PFSK-1 (cell line): ENCODE data around the gene IDH3B.

Experiments used
- FOXP2 ChIP-seq: optimal IDR thresholded peaks from 2 replicates; pipeline ENCODE3; 2011; ENCODE audit warnings: borderline replicate concordance, control low read depth, inconsistent platforms; ENCODE audit not compliant: insufficient read depth; ENCODE audit errors: extremely low read length, extremely low read depth
- POLR2AphosphoS5 ChIP-seq: IDR thresholded peaks from 2 replicates; pipeline ENCODE4 v1.6.1; 2012; ENCODE audit warnings: low read depth, mild to moderate bottlenecking, control low read depth, low read length, moderate library complexity
- TAF1 ChIP-seq: IDR thresholded peaks from 2 replicates; pipeline ENCODE4 v1.6.1; 2012; ENCODE audit warnings: low read length, control low read depth, borderline replicate concordance; ENCODE audit not compliant: insufficient read depth

GRCh38 chr20:2713285-2713684 is 49.3 kb upstream of the IDH3B start:
- TF ChIP-seq TAF1 (no peak), POLR2AphosphoS5 (no peak), FOXP2 (no peak)
